Choroid plexus epithelial cell (primary cell): ENCODE measurements around the gene CREB5.

Source experiments
- DNase-seq: peaks from one replicate; pipeline ENCODE4 v3.0.0-alpha.2; 2010; ENCODE audit warnings: low read depth
- H3K4me3 ChIP-seq: 2 replicates; pipeline ENCODE4 v1.5.1; 2011; ENCODE audit warnings: low read depth, mild to moderate bottlenecking, control low read depth, low read length, moderate library complexity
- TF ChIP-seq, protein P1 (sequence below): conservative IDR thresholded peaks from 2 replicates; pipeline ENCODE4 v1.5.1; 2011; ENCODE audit warnings: low read depth, mild to moderate bottlenecking, control low read depth, inconsistent platforms, low read length, moderate library complexity

The CREB5 gene

DNA sequence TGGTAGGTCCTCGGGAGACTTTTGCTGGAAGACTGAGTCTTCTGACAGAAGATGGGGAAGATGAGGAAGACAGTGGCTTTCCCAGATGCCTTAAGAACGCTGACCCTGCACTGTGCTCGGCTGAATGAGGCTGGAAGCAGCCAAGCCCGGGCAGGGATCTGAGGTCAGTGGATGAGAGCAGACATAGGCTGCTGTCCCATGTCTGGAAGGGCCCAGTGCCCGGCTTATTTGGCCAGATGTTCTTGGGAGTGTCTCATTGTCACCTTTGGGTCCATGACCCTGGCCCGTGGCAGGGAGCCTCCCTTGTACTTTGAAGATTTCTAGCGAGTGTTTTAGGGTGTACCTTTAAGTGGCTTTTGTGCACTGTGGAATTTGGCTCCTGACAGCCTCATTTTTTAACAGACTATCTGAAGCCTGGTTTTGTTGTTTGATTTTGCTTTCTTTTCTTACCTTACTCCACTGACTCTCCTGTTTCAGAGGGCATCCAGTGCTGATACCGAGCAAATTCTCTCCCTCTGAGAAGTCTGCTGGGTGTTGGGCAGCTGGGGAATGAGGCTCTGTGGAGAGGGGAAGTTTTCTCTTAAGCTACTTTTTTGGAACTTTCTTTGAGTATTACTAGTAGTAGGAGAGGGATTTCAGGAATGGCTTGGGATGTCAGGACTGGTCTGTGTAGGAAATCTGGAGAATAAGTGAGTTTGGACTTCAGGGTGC is 61.4 kb downstream of the CREB5 start:
- H3K4me3 ChIP-seq, result no peak overlapping the region
- no peak for DNase-seq
- TF ChIP-seq, protein P1, sequence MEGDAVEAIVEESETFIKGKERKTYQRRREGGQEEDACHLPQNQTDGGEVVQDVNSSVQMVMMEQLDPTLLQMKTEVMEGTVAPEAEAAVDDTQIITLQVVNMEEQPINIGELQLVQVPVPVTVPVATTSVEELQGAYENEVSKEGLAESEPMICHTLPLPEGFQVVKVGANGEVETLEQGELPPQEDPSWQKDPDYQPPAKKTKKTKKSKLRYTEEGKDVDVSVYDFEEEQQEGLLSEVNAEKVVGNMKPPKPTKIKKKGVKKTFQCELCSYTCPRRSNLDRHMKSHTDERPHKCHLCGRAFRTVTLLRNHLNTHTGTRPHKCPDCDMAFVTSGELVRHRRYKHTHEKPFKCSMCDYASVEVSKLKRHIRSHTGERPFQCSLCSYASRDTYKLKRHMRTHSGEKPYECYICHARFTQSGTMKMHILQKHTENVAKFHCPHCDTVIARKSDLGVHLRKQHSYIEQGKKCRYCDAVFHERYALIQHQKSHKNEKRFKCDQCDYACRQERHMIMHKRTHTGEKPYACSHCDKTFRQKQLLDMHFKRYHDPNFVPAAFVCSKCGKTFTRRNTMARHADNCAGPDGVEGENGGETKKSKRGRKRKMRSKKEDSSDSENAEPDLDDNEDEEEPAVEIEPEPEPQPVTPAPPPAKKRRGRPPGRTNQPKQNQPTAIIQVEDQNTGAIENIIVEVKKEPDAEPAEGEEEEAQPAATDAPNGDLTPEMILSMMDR, result no peak

DNA sequence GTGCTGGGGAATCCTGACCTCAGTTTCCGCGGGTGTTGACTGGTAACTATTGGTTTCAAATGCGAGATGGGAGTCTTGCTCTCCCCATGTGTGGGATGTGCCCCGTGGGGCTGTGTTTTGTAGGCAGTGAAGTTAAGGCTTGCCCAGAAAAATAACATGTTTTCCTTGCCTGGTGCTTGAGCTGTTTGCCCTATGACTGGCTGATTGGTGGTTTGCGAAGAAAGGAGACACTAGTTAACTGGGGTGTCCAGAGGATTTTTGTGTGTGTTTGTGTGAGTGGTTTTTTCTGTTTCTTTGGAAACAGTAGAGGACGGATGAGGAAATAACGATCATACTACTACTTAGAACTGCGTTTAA is 61.9 kb downstream of the CREB5 start:
- H3K4me3 ChIP-seq, result no peak overlapping the region
- no peak for DNase-seq
- TF ChIP-seq, protein P1, result no peak

DNA sequence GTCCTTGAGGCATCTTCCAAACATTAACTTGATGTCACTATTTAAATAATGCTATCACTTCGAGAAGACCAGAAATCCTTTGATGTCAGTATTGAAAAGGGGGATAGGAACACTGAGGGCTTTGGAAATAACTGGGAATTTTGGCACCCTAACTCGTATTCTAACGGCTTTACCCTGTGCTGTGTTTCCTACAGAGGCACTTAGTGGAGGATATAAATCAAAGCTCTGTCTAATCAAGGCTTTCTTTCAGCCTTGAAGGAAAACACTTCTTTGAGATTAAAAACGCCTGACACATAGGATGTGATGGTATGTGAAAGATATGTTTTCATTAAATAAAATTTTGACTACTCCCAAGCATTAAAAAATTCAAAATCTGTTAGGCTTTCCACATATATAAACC is 62.3 kb downstream of the CREB5 start:
- no peak for DNase-seq
- no peak overlapping the region for H3K4me3 ChIP-seq
- TF ChIP-seq, protein P1, result no peak

DNA sequence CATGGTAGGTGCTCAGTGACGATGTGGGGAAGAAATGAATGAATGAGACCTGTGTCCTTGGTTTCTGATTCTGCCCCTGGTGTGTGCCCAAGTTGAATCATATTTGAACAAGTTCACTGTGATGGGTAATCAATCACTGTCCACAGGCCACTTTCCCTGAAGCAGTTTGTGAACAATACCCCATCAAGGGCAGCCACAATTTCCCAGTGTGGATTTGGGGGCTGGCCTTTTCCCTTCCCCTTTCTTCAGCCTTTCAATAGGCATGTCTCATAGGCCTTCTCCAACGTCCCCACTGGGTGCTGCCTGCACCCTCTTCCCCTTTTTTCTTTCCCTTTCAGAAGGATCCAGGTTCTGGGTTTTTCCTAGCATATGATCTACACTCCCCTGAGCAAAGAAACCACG is 64.7 kb downstream of the CREB5 start:
- no peak for DNase-seq
- TF ChIP-seq, protein P1, result no peak
- no peak overlapping the region for H3K4me3 ChIP-seq

DNA sequence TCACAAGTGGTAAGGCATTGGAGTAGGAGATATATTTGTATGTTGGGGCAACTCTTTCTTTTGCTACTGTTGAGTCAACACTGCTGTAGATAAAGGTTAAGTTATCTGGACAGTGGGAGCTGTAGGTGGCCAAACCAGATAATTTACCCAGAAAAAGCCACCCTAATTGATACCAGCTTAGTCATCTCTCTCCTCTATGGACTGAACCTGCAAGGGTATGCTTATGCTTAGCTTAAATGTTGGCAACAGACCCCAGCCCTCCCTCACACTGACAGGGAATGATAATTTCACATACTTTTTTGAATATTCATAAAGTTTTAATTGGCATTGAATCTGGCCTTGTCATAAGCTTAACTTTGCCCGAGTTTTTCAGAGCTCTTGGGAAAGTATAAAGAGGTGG is 66.3 kb downstream of the CREB5 start:
- TF ChIP-seq, protein P1, result no peak
- no peak for DNase-seq
- no peak overlapping the region for H3K4me3 ChIP-seq

DNA sequence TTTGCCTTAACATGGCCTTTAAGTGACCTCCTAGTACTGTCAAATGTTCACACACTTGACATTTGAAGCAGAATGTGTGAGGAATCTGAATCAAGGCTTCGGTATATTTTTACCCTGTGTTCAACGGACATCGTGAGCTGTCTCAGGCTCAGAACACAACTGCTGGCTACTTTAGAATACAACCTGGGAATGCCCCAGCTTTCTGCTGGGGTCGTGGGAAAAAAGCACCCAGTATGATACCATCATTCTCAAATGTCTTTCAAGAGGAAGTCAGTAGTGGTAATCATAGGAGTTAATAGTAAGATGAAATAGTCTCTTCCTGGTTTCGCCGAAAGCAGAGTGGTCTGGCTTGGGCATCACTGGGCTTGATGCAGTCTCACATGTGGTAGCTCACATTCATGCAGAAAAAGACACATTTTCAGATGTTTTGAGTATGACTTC is 67.2 kb downstream of the CREB5 start:
- DNase-seq, result no peak
- TF ChIP-seq, protein P1, result no peak
- no peak overlapping the region for H3K4me3 ChIP-seq

DNA sequence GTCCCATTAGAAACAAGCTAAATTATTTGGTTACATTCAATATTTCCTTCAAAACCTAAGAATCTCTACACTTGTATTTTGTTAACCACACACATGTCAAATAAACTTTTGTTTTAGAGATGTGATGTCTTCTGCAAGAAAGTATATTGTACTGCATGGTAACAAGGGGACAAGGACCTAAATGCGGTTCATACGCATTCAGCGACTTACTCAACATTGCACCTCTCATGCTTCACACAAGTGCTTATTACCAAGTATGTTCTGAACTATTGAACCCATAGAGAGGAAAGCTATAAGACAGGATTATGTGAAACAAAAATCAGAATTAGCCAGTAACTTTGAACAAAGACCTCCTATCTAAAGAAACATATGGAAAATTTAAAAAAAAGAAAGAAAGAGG is 68.3 kb downstream of the CREB5 start:
- no peak overlapping the region for H3K4me3 ChIP-seq
- no peak for DNase-seq

More for the DNA sequence above, 68.3 kb downstream of the CREB5 start:
- TF ChIP-seq, protein P1, result no peak
